Trophoblast cell (in vitro differentiated cells and primary cell): Measurements from ENCODE around the gene STOML1.

Experiments used
- DNase-seq, 2 donors: peaks; one replicate each; pipeline ENCODE4 v3.0.0-alpha.2; 2016
- H2AFZ ChIP-seq: 2 replicates; pipeline ENCODE4 v1.6.1; 2013; ENCODE audit warnings: low read length, moderate library complexity, mild to moderate bottlenecking; ENCODE audit not compliant: insufficient read depth, poor library complexity
- H2AK5ac ChIP-seq: 2 replicates; pipeline ENCODE4 v1.6.1; 2013; ENCODE audit warnings: mild to moderate bottlenecking, low read length
- H2BK120ac ChIP-seq: 2 replicates; pipeline ENCODE4 v1.6.1; 2013; ENCODE audit warnings: low read length, mild to moderate bottlenecking, moderate library complexity; ENCODE audit not compliant: insufficient read depth, poor library complexity
- H2BK12ac ChIP-seq: 2 replicates; pipeline ENCODE4 v1.6.1; 2013; ENCODE audit warnings: mild to moderate bottlenecking, low read length, moderate library complexity
- H2BK5ac ChIP-seq: 2 replicates; pipeline ENCODE4 v1.6.1; 2013; ENCODE audit warnings: low read length, low read depth, moderate library complexity, mild to moderate bottlenecking; ENCODE audit not compliant: poor library complexity
- H3K14ac ChIP-seq: 2 replicates; pipeline ENCODE4 v1.6.1; 2013; ENCODE audit warnings: mild to moderate bottlenecking, low read length
- H3K18ac ChIP-seq: 2 replicates; pipeline ENCODE4 v1.6.1; 2013; ENCODE audit warnings: mild to moderate bottlenecking, low read length
- H3K23ac ChIP-seq: 2 replicates; pipeline ENCODE4 v1.6.1; 2013; ENCODE audit warnings: low read length
- H3K27ac ChIP-seq: 2 replicates; pipeline ENCODE4 v1.5.1; 2013; ENCODE audit warnings: low read depth, mild to moderate bottlenecking, inconsistent platforms, low read length, moderate library complexity
- H3K27me3 ChIP-seq: 2 replicates; pipeline ENCODE4 v1.6.1; 2013; ENCODE audit warnings: inconsistent platforms, mild to moderate bottlenecking, low read length, moderate library complexity; ENCODE audit not compliant: insufficient read depth
- H3K36me3 ChIP-seq, 2 experiments: 1 replicate in 1 of 2; 2 replicates in 1 of 2; pipeline ENCODE4 v1.6.1; 2013; ENCODE audit warnings: low read length in 2 of 2, mild to moderate bottlenecking in 2 of 2, moderate library complexity in 1 of 2; ENCODE audit not compliant: insufficient read depth in 2 of 2, control insufficient read depth in 1 of 2
- H3K4ac ChIP-seq: 2 replicates; pipeline ENCODE4 v1.6.1; 2013; ENCODE audit warnings: low read depth, mild to moderate bottlenecking, low read length, moderate library complexity
- H3K4me1 ChIP-seq, 2 experiments: 1 replicate in 1 of 2; 2 replicates in 1 of 2; pipeline ENCODE4 v1.6.1; 2013; ENCODE audit warnings: low read length in 2 of 2, mild to moderate bottlenecking in 2 of 2, moderate library complexity in 1 of 2; ENCODE audit not compliant: insufficient read depth in 2 of 2, control insufficient read depth in 1 of 2
- H3K4me2 ChIP-seq: 2 replicates; pipeline ENCODE4 v1.6.1; 2013; ENCODE audit warnings: inconsistent platforms, mild to moderate bottlenecking, low read length, moderate library complexity
- H3K4me3 ChIP-seq: 2 replicates; pipeline ENCODE4 v1.5.1; 2013; ENCODE audit warnings: mild to moderate bottlenecking, low read depth, low read length, inconsistent platforms
- H3K79me1 ChIP-seq: one replicate; pipeline ENCODE4 v1.6.1; 2013; ENCODE audit warnings: low read length
- H3K79me2 ChIP-seq: 2 replicates; pipeline ENCODE4 v1.6.1; 2013; ENCODE audit warnings: low read length, mild to moderate bottlenecking; ENCODE audit not compliant: control insufficient read depth, insufficient read depth, poor library complexity
- H3K9ac ChIP-seq: 2 replicates; pipeline ENCODE4 v1.6.1; 2013; ENCODE audit warnings: mild to moderate bottlenecking, low read length
- H3K9me3 ChIP-seq: 2 replicates; pipeline ENCODE4 v1.6.1; 2013; ENCODE audit warnings: low read depth, mild to moderate bottlenecking, control low read depth, inconsistent platforms, low read length; ENCODE audit not compliant: insufficient read depth
- H4K12ac ChIP-seq: 2 replicates; pipeline ENCODE4 v1.6.1; 2013; ENCODE audit warnings: low read depth, mild to moderate bottlenecking, low read length, moderate library complexity
- H4K8ac ChIP-seq: 2 replicates; pipeline ENCODE4 v1.6.1; 2013; ENCODE audit warnings: low read depth, mild to moderate bottlenecking, low read length, moderate library complexity
- H4K91ac ChIP-seq: one replicate; pipeline ENCODE4 v1.6.1; 2013; ENCODE audit warnings: low read depth, mild to moderate bottlenecking, low read length, moderate library complexity
- WGBS: extraction: QIAGEN DNeasy Blood & Tissue Kit; methylation state at CpG from one replicate; pipeline ENCODE4 v1.1.7; 2013; ENCODE audit warnings: missing lambda C conversion rate; ENCODE audit not compliant: insufficient read length, insufficient coverage; ENCODE audit errors: extremely low coverage; 5-methylcytosine and 5-hydroxymethylcytosine counted together

The STOML1 gene

DNA sequence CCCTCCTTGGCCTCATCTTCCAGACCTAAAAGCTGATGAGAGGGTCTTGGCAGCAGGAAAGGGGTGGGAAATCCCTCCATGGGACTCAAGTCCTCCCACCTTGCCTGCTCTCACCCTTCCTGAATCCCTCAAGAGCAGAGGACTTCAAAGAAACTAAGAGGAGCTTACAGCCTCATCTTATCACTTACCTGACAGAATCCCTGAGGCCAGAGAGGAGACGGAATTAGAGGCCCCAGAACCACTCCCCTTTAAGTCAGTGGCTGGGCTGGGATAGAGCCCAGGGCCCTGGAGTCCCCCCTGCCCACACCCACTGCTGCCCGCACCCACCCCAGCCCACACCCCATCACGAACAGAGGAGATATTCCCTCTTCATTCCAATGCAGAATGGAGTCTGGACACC is 50.6 kb downstream of the STOML1 start:
- no peak for DNase-seq
- H3K4me3 ChIP-seq, result no peak overlapping the region
- no peak overlapping the region for H2AK5ac ChIP-seq
- H4K12ac ChIP-seq, result no peak overlapping the region
- peak overlapping the region; percentile 60 for H4K91ac ChIP-seq
- H3K14ac ChIP-seq, result peak overlapping the region; percentile 35
- no peaks in the 10 kb centered on the region for H3K36me3 ChIP-seq
- H3K9ac ChIP-seq, result no peak overlapping the region
- peaks cover 47 to 53% of the 10 kb centered on the region in 2 experiments for H3K4me1 ChIP-seq
- H3K27ac ChIP-seq, result peak overlapping the region; percentile 28
- H3K79me2 ChIP-seq, result peaks cover 4% of the 10 kb centered on the region
- H3K4me2 ChIP-seq, result no peak overlapping the region
- H3K79me1 ChIP-seq, result peaks cover 36% of the 10 kb centered on the region
- no peaks in the 10 kb centered on the region for H3K27me3 ChIP-seq
- H3K18ac ChIP-seq, result no peak overlapping the region
- peak overlapping the region; percentile 43 for H2BK120ac ChIP-seq
- no peak overlapping the region for H2AFZ ChIP-seq
- peaks cover 2% of the 10 kb centered on the region for H3K9me3 ChIP-seq
- H3K23ac ChIP-seq, result no peak overlapping the region
- H4K8ac ChIP-seq, result peak overlapping the region; percentile 35
- peak overlapping the region; percentile 25 for H2BK5ac ChIP-seq
- peak overlapping the region; percentile 20 for H2BK12ac ChIP-seq
- WGBS, result no CpG with 5 or more reads among the region's 3 CpGs
- no peak overlapping the region for H3K4ac ChIP-seq

DNA sequence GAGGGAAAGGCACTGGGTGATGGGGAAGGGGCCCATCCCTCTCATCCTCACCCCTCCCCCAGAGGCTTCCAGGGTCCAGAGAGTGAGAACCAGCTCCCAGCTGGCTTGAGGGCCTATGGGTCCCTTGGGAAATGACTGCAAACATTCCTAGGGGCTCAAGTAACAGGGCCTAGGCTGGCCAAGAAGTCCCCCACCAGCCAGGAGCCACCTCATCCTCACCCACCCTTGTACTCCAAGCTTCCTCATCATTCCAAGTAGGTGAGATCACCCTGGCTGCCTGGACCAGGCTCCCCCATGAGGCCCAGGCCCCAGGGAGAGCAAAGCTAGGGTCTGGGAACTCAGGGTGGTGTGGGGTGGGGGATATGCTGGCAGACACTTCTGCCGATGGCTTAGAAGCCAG is 51.1 kb downstream of the STOML1 start:
- no peak overlapping the region for H2AFZ ChIP-seq
- H3K23ac ChIP-seq, result no peak overlapping the region
- peak overlapping the region; percentile 35 for H4K8ac ChIP-seq
- no peak overlapping the region for H2AK5ac ChIP-seq
- H3K27ac ChIP-seq, result peak overlapping the region; percentile 28
- H3K4me3 ChIP-seq, result no peak overlapping the region
- H4K12ac ChIP-seq, result no peak overlapping the region
- no peak overlapping the region for H3K18ac ChIP-seq
- peaks cover 4% of the 10 kb centered on the region for H3K79me2 ChIP-seq
- H3K27me3 ChIP-seq, result no peaks in the 10 kb centered on the region
- no peak overlapping the region for H3K4me2 ChIP-seq
- peaks cover 36% of the 10 kb centered on the region for H3K79me1 ChIP-seq
- H3K9me3 ChIP-seq, result peaks cover 2% of the 10 kb centered on the region
- H2BK120ac ChIP-seq, result peak overlapping the region; percentile 43
- no CpG with 5 or more reads among the region's 1 CpG for WGBS
- H3K4ac ChIP-seq, result no peak overlapping the region
- H2BK12ac ChIP-seq, result peak overlapping the region; percentile 20
- H3K4me1 ChIP-seq, result peaks cover 48 to 54% of the 10 kb centered on the region in 2 experiments
- peak overlapping the region; percentile 60 for H4K91ac ChIP-seq
- H3K9ac ChIP-seq, result no peak overlapping the region
- no peaks in the 10 kb centered on the region for H3K36me3 ChIP-seq
- H2BK5ac ChIP-seq, result peak overlapping the region; percentile 25
- no peak for DNase-seq
- H3K14ac ChIP-seq, result peak overlapping the region; percentile 35

DNA sequence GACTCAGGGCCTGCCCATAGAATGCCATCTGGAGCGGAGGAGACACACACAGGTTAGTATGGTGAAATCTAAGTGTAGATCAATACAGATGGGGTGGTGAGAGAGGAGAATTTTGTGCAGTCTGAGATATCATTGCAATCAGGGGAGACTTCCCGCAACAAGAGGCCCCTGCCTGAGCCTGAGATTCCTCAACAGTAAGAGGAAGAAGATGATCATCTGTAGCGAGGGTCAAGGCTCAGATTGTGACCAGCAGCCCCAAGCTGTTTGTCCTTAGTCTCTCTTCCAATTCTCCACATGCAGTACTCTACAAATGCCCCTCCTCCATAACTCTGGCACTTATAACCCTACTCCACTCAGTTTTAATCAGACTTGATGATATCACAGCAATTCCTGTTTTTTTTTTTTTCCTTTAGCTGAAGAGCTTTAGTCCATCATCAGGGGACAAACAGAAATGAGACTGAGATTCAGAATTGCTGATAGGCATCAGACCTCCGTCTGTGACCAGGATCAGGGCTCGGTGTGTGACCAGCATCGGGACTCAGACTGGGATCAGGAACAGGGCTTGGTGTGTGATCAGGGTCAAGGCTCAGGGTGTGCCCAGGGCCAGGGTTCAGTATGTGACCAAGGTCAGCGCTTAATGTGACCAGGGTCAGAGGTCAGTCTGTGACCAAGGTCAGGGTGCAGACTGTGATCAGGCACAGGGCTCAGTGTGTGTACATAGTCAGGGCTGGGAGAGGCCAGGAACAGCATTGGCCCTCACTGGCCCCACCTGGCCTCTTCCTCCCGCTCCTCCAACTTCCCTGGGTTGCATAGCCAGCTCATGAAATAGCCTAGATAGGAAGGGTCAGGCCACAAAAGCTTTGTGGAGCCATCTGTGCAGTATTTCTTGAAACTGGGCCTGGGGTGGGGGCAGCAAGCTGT is 51.8 kb downstream of the STOML1 start:
- H2BK120ac ChIP-seq, result peak overlapping the region; percentile 39
- H3K4me1 ChIP-seq, result peaks cover 47 to 56% of the 10 kb centered on the region in 2 experiments
- peaks cover 2% of the 10 kb centered on the region for H3K9me3 ChIP-seq
- H2BK12ac ChIP-seq, result peak overlapping the region; percentile 67
- no peak overlapping the region for H3K27ac ChIP-seq
- DNase-seq, result peak in 1 of 2 donors; percentile 23
- peak overlapping the region; percentile 31 for H2AK5ac ChIP-seq
- H3K14ac ChIP-seq, result peak overlapping the region; percentile 49
- H3K36me3 ChIP-seq, result no peaks in the 10 kb centered on the region
- H3K9ac ChIP-seq, result no peak overlapping the region
- no peak overlapping the region for H3K4me3 ChIP-seq
- H3K79me1 ChIP-seq, result peaks cover 34% of the 10 kb centered on the region
- no peak overlapping the region for H4K12ac ChIP-seq
- no peaks in the 10 kb centered on the region for H3K27me3 ChIP-seq
- H3K79me2 ChIP-seq, result peaks cover 4% of the 10 kb centered on the region
- H3K4ac ChIP-seq, result no peak overlapping the region
- H4K91ac ChIP-seq, result peak overlapping the region; percentile 60
- peak overlapping the region; percentile 24 for H2BK5ac ChIP-seq
- H3K23ac ChIP-seq, result no peak overlapping the region
- no peak overlapping the region for H2AFZ ChIP-seq
- H3K18ac ChIP-seq, result peak overlapping the region; percentile 16
- no CpG with 5 or more reads among the region's 8 CpGs for WGBS
- H4K8ac ChIP-seq, result no peak overlapping the region
- no peak overlapping the region for H3K4me2 ChIP-seq

DNA sequence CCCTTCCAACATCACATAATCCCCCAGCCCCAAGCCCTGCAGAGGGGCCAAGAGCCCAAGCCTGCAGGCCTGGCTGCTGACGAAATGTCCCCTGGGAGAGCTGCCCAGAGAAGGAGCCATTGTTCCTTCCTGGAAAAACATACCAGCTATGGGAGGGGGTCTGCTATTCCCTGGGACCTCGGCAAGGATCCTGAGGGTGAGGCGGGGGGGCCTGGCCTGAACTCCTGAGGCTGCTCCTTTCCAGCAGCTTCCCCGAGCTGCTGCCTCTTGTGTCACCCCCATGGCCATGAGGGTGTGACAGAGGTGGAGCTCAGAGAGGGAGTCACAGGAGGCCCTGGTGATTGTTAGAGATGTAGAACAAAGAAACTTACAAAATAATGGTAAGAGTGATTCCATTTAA is 53.0 kb downstream of the STOML1 start:
- peaks cover 2% of the 10 kb centered on the region for H3K9me3 ChIP-seq
- H2BK120ac ChIP-seq, result no peak overlapping the region
- no peak overlapping the region for H2AFZ ChIP-seq
- no peak overlapping the region for H3K18ac ChIP-seq
- H3K23ac ChIP-seq, result no peak overlapping the region
- H3K9ac ChIP-seq, result no peak overlapping the region
- no peak overlapping the region for H4K12ac ChIP-seq
- no peak overlapping the region for H2AK5ac ChIP-seq
- no CpG with 5 or more reads among the region's 4 CpGs for WGBS
- DNase-seq, result no peak
- H4K8ac ChIP-seq, result no peak overlapping the region
- no peak overlapping the region for H3K4ac ChIP-seq
- H3K27ac ChIP-seq, result no peak overlapping the region
- H2BK5ac ChIP-seq, result no peak overlapping the region
- H3K27me3 ChIP-seq, result no peaks in the 10 kb centered on the region
- H3K4me1 ChIP-seq, result peaks cover 37 to 49% of the 10 kb centered on the region in 2 experiments
- peaks cover under 1% of the 10 kb centered on the region for H3K79me2 ChIP-seq
- no peak overlapping the region for H3K4me3 ChIP-seq
- no peak overlapping the region for H2BK12ac ChIP-seq
- H3K79me1 ChIP-seq, result peaks cover 26% of the 10 kb centered on the region
- H3K4me2 ChIP-seq, result no peak overlapping the region
- no peak overlapping the region for H4K91ac ChIP-seq
- H3K14ac ChIP-seq, result no peak overlapping the region
- no peaks in the 10 kb centered on the region for H3K36me3 ChIP-seq
